Measurements from ENCODE around the gene PIAS4.
"Not testable (repeated sequence)": the region's sequence is repeated elsewhere in the genome, so short reads cannot be mapped to it uniquely, and the experiment has no call there.

The PIAS4 gene

DNA sequence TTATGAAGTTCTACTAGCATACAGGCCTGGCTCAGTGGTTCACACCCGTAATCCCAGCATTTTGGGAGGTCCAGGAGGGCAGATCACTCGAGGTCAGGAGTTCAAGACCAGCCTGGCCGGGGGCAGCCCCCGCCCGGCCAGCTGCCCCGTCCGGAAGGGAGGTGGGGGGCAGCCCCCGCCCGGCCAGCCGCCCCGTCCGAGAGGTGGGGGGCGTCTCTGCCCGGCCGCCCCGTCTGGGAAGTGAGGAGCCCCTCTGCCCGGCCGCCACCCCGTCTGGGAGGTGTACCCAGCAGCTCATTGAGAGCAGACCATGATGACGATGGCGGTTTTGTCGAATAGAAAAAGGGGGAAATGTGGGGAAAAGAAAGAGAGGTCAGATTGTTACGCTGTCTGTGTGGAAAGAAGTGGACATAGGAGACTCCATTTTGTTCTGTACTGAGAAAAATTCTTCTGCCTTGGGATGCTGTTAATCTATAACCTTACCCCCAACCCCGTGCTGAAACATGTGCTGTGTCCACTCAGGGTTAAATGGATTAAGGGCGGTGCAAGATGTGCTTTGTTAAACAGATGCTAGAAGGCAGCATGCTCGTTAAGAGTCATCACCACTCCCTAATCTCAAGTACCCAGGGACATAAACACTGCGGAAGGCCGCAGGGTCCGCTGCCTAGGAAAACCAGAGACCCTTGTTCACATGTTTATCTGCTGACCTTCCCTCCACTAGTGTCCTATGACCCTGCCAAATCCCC is 8.7 kb upstream of the PIAS4 start:
- not testable (repeated sequence) for DNase-seq (ENCODE audit: low spot score)

DNA sequence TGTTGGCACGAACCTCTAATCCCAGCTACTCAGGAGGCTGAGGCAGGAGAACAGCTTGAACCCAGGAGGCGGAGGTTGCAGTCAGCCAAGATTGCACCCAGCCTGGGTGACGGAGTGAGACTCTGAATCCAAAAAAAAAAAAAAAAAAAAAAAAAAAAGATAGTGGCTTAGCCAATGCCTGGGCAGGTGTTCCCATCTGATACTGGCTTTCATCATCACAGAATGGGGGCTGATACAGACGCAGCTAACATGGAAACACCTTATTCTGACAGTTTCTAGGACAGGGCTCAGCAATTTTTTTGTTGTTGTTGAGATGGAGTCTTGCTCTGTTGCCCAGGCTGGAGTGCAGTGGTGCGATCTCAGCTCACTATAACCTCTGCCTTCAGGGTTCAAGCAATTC is 6.7 kb upstream of the PIAS4 start:
- DNase-seq (ENCODE audit: low spot score), result not testable (repeated sequence)

GRCh38 chr19:4005436-4005835 is 2.1 kb upstream of the PIAS4 start:
- DNase-seq (ENCODE audit: low spot score), result not testable (repeated sequence)

- peak; percentile 40 for DNase-seq (ENCODE audit: low spot score)
These were observed 452 bp downstream of the PIAS4 start for GRCh38 chr19:4007836-4008539.

DNA sequence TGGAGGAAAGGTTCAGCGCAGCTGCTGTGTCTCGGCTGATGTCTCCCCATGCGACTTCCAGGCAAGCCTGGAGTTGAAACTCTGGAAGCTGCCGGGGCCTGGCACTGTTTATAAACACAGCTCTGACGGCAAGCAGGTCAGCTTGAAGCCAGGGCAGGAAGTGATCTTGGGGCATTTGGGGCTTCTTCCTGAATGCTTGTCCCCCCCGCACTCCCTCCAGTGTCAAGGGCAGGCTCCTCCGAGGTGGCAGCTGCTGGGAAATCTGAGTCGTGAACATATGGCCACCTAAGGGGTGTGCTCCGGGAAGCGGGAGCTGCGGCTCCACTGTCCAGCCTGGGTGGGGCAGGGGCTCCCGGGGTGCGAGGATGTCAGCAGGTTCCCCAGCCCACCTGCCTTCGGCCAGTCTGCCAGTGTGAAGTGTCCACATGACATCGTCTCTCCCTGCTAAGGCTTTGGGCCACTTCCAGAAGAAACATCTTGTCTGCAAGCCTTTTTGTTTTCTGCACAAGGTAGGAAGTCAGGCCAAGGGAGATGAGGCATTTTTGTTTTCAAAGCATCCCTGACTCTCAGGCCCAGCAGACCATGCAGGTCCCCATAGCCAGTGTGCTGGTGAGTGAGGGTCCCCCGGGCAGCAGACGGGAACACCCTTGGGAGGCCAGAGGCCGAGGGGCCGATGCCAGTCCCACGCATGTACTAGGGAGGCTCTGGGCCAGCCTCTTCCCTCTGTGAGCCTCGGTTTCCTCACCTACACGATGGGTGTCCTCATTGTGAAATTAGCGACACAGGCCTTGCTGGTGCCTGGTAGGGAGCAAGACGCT is 2.7 kb downstream of the PIAS4 start:
- DNase-seq (ENCODE audit: low spot score), result no peak

DNA sequence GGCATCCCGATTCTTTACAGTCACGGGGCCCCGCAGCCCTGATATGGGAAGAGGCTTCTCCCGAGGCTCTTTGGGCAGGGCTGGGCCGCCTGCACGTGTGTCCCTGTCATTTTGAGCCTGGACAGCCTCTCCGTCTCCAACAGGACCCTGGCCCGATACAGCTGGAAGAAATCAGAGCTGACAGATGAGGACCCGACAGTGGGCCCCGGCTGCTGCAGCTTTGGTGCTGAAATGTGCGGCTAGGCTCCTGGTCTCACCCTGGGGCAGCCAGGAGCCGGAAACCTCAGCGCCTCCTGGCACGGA is 3.2 kb downstream of the PIAS4 start:
- DNase-seq (ENCODE audit: low spot score), result no peak

DNA sequence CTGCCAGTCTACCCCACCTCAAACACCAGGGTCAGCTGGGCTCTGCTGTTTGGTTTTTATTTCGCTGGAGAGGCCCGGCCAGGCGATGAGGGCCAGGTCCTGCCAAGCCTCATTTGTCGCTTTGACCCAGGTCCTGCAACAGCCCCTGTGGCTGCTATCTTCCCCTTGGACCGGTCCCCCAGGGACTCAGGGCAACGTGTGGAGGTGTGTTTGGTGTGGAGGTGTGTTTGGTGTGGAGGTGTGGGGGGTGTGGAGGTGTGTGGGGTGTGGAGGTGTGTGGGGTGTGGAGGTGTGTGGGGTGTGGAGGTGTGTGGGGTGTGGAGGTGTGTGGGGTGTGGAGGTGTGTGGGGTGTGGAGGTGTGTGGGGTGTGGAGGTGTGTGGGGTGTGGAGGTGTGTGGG is 3.9 kb downstream of the PIAS4 start:
- not testable (repeated sequence) for DNase-seq (ENCODE audit: low spot score)

GRCh38 chr19:4012092-4012974 is 4.8 kb downstream of the PIAS4 start:
- no peak for DNase-seq (ENCODE audit: low spot score)

GRCh38 chr19:4012975-4013634 is 5.6 kb downstream of the PIAS4 start:
- DNase-seq (ENCODE audit: low spot score), result no peak

GRCh38 chr19:4013886-4014540 is 6.5 kb downstream of the PIAS4 start:
- DNase-seq (ENCODE audit: low spot score), result peak; percentile 6

DNA sequence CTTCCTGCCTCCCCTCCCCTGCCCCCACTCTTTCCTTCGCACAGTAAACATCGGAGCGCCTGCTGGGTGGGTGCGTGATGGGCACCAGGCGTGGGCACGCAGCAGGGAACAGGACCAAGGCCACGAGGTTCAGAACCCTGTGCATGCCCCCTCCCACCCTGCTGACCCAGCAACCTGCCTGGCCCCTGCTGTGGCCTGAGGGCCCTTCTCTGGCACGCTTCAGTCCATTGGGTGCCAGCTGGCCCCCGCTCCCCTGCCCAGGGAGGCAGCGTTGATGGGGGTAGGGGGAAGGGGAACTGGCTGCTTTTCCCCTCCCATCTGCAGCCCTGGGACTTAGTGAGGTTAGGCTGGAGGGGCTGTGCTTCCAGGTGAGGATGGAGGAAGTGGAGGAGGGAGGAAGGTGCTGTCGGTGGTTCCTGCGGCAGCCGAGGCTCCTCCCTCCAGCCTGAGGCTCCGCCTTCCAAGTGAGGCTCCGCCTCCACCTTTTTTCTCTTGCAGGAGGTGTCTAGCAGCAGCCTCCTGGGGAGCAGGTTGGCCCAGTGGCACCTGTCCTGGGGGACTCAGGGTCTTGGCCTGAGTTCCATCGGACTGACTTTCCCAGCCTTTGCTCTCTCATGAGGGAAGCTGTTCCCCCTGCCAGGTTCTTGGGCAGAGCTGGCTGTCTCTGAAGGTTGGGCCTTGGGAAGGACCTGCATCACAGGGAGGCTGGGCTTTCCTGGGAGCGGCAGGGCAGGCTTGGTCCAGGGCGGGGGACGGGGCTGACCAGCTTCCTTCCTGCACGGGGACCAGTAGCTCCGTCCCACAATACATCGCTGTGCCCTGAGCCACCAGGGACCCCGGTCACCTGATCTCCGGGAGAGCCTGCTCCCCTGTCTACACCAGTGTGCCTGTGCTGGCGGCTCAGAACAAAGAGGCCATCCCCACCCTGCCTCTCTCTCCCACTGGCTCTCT is 7.3 kb downstream of the PIAS4 start:
- DNase-seq (ENCODE audit: low spot score), result peak; percentile 83

DNA sequence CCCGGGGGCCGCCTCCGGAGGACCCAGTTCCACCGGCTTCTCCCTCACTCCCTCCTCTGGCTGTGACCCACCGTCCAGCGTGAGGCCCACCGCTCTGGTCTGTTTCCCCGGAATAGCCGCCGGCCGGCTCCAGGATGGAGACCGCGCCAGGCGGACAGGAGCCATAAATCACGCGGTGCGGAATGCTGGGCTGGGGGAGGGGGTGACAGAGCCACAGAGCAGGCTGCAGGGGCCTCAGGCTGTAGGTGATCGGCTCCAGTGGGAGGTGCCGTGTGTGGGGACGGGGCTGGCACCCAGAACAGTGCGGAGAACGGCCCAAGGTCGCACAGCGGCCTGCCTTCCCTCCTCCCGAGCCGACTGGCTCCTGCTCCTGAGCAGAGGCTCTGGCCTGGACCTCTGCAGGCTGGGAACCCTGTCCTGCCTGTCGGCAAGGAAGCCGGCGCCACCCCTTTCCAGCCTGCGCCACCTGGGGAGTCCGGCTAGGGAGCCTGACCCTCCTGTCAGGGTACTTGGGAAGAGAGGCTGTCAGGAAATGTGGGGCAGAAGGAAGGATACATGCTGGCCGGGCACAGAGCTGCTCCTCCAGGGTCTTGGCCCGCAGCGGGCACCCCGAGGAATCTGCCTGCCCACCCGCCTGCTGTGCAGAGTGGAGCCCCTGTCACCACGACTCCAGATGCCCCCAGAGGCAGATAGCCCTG is 8.3 kb downstream of the PIAS4 start:
- DNase-seq (ENCODE audit: low spot score), result peak; percentile 7

- peak; percentile 4 for DNase-seq (ENCODE audit: low spot score)
These were observed 8.9 kb downstream of the PIAS4 start for GRCh38 chr19:4016486-4016885.

DNA sequence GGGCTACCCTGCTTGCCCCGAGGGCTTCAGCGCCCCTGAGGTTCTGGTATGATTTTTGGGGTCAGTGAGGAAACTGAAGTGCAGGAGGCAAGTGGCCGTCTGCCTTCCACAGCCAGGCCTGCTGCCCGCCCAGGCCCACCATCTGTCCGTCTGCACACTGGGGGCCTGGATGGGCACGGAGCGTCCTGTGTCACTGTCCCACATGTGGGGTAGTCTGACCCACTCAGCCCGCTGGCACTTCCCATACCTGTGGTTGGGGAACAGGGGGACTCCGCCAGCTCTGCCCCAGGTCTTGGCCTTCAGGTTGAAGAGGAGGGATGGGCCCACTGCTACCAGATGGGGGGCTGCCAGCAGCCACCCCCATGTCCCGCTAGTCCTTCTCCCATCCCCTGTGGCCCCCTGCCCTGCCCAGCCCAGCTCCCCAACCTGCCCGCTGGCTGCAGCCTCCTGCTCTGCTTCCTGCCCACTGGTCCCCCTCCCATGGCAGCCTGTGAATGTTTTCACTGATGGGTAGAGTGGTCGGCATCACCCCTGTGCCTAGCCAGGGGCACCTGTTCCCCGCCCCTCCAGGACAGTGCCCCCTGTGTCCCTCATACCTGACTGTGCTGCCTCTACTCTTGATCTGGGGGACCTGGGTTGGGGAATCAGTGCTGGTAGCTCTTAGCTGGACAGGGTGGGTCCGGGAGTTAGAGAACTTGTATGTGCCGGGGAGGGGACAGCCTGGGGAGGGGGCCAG is 9.5 kb downstream of the PIAS4 start:
- DNase-seq (ENCODE audit: low spot score), result peak; percentile 6

GRCh38 chr19:4018140-4018613 is 10.6 kb downstream of the PIAS4 start:
- peak; percentile 4 for DNase-seq (ENCODE audit: low spot score)

- no peak for DNase-seq (ENCODE audit: low spot score)
These were observed 11.4 kb downstream of the PIAS4 start for GRCh38 chr19:4018775-4019504.

GRCh38 chr19:4019578-4019977 is 12.0 kb downstream of the PIAS4 start:
- DNase-seq (ENCODE audit: low spot score), result no peak
